ENCODE results near the gene ANKRD42. TPM values are rescaled to one million over a fixed set of nuclear protein-coding genes. Genes with fewer than 3 reads are reported as not detected.

ANKRD42 gene
- total RNA-seq, 1 donor from 2014 or later, result 5.2 TPM

GRCh38 chr11:83175815-83176214 lies 17.7 kb upstream of the ANKRD42 start:
- Histone ChIP-seq H3K4me1 (peaks cover 65% of the 10 kb centered on the region), H3K9me3 (replicated peaks) (no peaks in the 10 kb centered on the region), H3K4me3 (no peak overlapping the region), H3K27ac (replicated peaks) (no peak overlapping the region), H3K27me3 (ENCODE audit: low read depth) (no peaks in the 10 kb centered on the region), H3K36me3 (peaks cover 86% of the 10 kb centered on the region)
- TF ChIP-seq CTCF (IDR thresholded peaks at IDR 0.05; ENCODE audit: borderline replicate concordance), result no peak
- intact Hi-C loops (cut with micrococcal nuclease), result no loop called here
- DNase-seq, result no peak

GRCh38 chr11:83181815-83182214 lies 11.7 kb upstream of the ANKRD42 start:
- Histone ChIP-seq H3K27me3 (ENCODE audit: low read depth) (no peaks in the 10 kb centered on the region), H3K4me1 (peaks cover 6% of the 10 kb centered on the region), H3K4me3 (no peak overlapping the region), H3K36me3 (peaks cover 97% of the 10 kb centered on the region), H3K9me3 (replicated peaks) (no peaks in the 10 kb centered on the region), H3K27ac (replicated peaks) (no peak overlapping the region)
- DNase-seq, result no peak
- intact Hi-C loops (cut with micrococcal nuclease), result no loop called here
- TF ChIP-seq CTCF (IDR thresholded peaks at IDR 0.05; ENCODE audit: borderline replicate concordance), result no peak

DNA sequence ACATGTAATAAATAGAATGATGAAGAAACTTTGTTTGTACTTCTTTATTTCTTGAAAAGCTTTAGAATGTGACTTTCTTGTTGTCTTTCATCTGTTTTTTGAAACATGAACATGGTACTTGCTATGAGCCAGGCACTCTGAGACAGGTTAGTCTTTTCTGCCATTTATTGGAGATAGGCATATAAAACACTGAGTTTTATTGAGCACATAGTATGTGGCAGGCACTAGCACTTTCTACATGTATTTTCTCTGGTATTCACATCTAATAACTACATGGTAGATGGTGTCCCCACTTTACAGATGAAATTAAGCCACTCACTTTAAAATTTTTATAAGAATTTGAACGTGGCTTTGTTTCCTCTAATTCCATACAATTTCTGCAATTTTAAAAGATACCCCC lies 7.7 kb upstream of the ANKRD42 start:
- TF ChIP-seq CTCF (IDR thresholded peaks at IDR 0.05; ENCODE audit: borderline replicate concordance), result no peak
- Histone ChIP-seq H3K4me3 (no peak overlapping the region), H3K36me3 (peaks cover 86% of the 10 kb centered on the region), H3K27ac (replicated peaks) (no peak overlapping the region), H3K4me1 (no peaks in the 10 kb centered on the region), H3K27me3 (ENCODE audit: low read depth) (no peaks in the 10 kb centered on the region), H3K9me3 (replicated peaks) (no peaks in the 10 kb centered on the region)
- no peak for DNase-seq
- intact Hi-C loops (cut with micrococcal nuclease), result no loop called here

- Histone ChIP-seq H3K27ac (replicated peaks) (no peak overlapping the region), H3K9me3 (replicated peaks) (no peaks in the 10 kb centered on the region), H3K27me3 (ENCODE audit: low read depth) (no peaks in the 10 kb centered on the region), H3K36me3 (peaks cover 84% of the 10 kb centered on the region), H3K4me3 (no peak overlapping the region), H3K4me1 (peaks cover 13% of the 10 kb centered on the region)
- no peak for TF ChIP-seq CTCF (IDR thresholded peaks at IDR 0.05; ENCODE audit: borderline replicate concordance)
- intact Hi-C loops (cut with micrococcal nuclease), result no loop called here
- DNase-seq, result no peak
Observed at GRCh38 chr11:83187465-83187864, 6.0 kb upstream of the ANKRD42 start.

GRCh38 chr11:83191491-83191890 lies 2.0 kb upstream of the ANKRD42 start:
- Histone ChIP-seq H3K4me1 (peaks cover 46% of the 10 kb centered on the region), H3K9me3 (replicated peaks) (no peaks in the 10 kb centered on the region), H3K4me3 (no peak overlapping the region), H3K36me3 (peaks cover 45% of the 10 kb centered on the region), H3K27ac (replicated peaks) (no peak overlapping the region), H3K27me3 (ENCODE audit: low read depth) (no peaks in the 10 kb centered on the region)
- no peak for DNase-seq
- intact Hi-C loops (cut with micrococcal nuclease), result loop anchor here (10.0 kb wide), 1 partner anchor 287 kb away; the partner anchor contains the start of genes DDIAS and PRCP
- no peak for TF ChIP-seq CTCF (IDR thresholded peaks at IDR 0.05; ENCODE audit: borderline replicate concordance)
